NCI-H748 (cell line): ENCODE results near the gene INPP5D.

Source experiments
- DNase-seq: peaks from one replicate; lab custom pipeline; 2025; ENCODE audit not compliant: unreplicated experiment; lab: John Stamatoyannopoulos, UW

The INPP5D gene

GRCh38 chr2:233203060-233203459 lies 142.9 kb downstream of the INPP5D start:
- no peak for DNase-seq

- DNase-seq: no peak
Observed at GRCh38 chr2:233204286-233204936, 144.3 kb downstream of the INPP5D start.

GRCh38 chr2:233208382-233209116 lies 148.4 kb downstream of the INPP5D start:
- no peak for DNase-seq

GRCh38 chr2:233209117-233209532 lies 149.0 kb downstream of the INPP5D start:
- no peak for DNase-seq

- peak; percentile 29 for DNase-seq
Observed at GRCh38 chr2:233209533-233210171, 149.5 kb downstream of the INPP5D start.

GRCh38 chr2:233210281-233210680 lies 150.1 kb downstream of the INPP5D start:
- no peak for DNase-seq

GRCh38 chr2:233210843-233211547 lies 150.9 kb downstream of the INPP5D start:
- DNase-seq: no peak

- DNase-seq: no peak
Observed at GRCh38 chr2:233211548-233211895, 151.4 kb downstream of the INPP5D start.

GRCh38 chr2:233213011-233213410 lies 152.9 kb downstream of the INPP5D start:
- DNase-seq: no peak

- no peak for DNase-seq
Observed at GRCh38 chr2:233213975-233214374, 153.8 kb downstream of the INPP5D start.

GRCh38 chr2:233217892-233218377 lies 157.8 kb downstream of the INPP5D start:
- DNase-seq: no peak

- no peak for DNase-seq
Observed at GRCh38 chr2:233218836-233219235, 158.7 kb downstream of the INPP5D start.

- DNase-seq: no peak
Observed at GRCh38 chr2:233219848-233220247, 159.7 kb downstream of the INPP5D start.

- no peak for DNase-seq
Observed at GRCh38 chr2:233221378-233222063, 161.4 kb downstream of the INPP5D start.

GRCh38 chr2:233223059-233223894 lies 163.1 kb downstream of the INPP5D start:
- no peak for DNase-seq

GRCh38 chr2:233225230-233226068 lies 165.3 kb downstream of the INPP5D start:
- no peak for DNase-seq

GRCh38 chr2:233226511-233227031 lies 166.4 kb downstream of the INPP5D start:
- DNase-seq: no peak

GRCh38 chr2:233227346-233227978 lies 167.3 kb downstream of the INPP5D start:
- DNase-seq: no peak
